ENCODE data around the gene CCDC134. TPM values are rescaled to one million over a fixed set of nuclear protein-coding genes. Genes with fewer than 3 reads are reported as not detected.
A peak's percentile ranks its signal among the peaks of the same experiment; 100 is the strongest.

CCDC134 gene
- total and polyA plus RNA-seq, 2 of the 13 experiments (the other 11 are each of a cell fraction or from before 2014, with no cell fraction given), result 4.8 to 17.4 TPM

DNA sequence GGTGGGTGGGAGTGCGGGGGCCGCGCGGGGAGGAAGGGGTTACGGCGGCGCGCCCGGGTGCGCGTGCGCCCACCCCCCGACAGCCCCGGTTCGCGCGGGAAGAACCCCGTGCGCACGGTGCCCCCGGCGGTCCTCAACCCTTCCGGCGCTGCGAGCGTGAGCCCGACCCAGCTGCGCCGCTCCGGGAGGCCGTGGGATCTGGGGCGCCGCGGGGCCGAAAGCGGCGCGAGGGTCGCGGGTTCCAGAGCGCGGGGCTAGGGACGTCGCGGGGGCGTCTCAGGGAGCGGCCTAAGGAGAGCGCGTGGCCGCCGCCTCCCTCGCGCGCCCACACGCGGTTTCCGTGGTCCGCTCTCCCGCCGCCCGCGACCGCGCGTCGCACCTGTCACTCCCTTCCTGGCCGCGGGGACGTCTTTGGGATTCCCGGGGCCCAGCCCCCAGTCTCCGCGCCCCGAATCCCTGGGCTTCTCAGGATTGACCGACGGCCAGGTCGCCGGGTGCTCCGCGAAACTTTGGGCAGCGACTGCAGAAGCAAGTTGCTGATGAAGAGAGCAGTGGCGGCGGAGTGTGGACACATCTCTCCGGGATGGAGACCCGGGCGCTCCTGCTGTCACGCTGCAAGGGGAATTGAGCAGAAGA, 33.0 kb downstream of the CCDC134 start (continued):
- TF ChIP-seq, protein P1, sequence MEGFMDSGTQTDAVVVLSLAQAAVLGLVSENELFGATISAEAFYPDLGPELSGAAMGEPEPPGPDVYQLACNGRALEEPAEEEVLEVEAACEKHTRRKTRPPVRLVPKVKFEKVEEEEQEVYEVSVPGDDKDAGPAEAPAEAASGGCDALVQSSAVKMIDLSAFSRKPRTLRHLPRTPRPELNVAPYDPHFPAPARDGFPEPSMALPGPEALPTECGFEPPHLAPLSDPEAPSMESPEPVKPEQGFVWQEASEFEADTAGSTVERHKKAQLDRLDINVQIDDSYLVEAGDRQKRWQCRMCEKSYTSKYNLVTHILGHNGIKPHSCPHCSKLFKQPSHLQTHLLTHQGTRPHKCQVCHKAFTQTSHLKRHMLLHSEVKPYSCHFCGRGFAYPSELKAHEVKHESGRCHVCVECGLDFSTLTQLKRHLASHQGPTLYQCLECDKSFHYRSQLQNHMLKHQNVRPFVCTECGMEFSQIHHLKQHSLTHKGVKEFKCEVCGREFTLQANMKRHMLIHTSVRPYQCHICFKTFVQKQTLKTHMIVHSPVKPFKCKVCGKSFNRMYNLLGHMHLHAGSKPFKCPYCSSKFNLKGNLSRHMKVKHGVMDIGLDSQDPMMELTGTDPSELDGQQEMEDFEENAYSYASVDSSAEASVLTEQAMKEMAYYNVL (CRISPR knock-in tag; IDR thresholded peaks at IDR 0.05; ENCODE audit: borderline replicate concordance), result no peak
- 0 out of 2 replicates have a peak, but pooled peaks have one; percentile 37 for TF ChIP-seq SAP130 (CRISPR knock-in tag; IDR thresholded peaks at IDR 0.05; ENCODE audit: low read depth)
- TF ChIP-seq, protein P2, sequence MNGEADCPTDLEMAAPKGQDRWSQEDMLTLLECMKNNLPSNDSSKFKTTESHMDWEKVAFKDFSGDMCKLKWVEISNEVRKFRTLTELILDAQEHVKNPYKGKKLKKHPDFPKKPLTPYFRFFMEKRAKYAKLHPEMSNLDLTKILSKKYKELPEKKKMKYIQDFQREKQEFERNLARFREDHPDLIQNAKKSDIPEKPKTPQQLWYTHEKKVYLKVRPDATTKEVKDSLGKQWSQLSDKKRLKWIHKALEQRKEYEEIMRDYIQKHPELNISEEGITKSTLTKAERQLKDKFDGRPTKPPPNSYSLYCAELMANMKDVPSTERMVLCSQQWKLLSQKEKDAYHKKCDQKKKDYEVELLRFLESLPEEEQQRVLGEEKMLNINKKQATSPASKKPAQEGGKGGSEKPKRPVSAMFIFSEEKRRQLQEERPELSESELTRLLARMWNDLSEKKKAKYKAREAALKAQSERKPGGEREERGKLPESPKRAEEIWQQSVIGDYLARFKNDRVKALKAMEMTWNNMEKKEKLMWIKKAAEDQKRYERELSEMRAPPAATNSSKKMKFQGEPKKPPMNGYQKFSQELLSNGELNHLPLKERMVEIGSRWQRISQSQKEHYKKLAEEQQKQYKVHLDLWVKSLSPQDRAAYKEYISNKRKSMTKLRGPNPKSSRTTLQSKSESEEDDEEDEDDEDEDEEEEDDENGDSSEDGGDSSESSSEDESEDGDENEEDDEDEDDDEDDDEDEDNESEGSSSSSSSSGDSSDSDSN (CRISPR knock-in tag; IDR thresholded peaks at IDR 0.05), result peak; percentile 51; the same call in 1 of the 2 replicates
- TF ChIP-seq GABPB1 (CRISPR knock-in tag; IDR thresholded peaks at IDR 0.05), result peak; percentile 52; the same call in 1 of the 2 replicates
- peak; percentile 89 for TF ChIP-seq ZNF563 (CRISPR knock-in tag; IDR thresholded peaks at IDR 0.05)
- peak; percentile 60; the same call in 1 of the 2 replicates for TF ChIP-seq ZNF230 (CRISPR knock-in tag; IDR thresholded peaks at IDR 0.05)
- TF ChIP-seq, protein P3, sequence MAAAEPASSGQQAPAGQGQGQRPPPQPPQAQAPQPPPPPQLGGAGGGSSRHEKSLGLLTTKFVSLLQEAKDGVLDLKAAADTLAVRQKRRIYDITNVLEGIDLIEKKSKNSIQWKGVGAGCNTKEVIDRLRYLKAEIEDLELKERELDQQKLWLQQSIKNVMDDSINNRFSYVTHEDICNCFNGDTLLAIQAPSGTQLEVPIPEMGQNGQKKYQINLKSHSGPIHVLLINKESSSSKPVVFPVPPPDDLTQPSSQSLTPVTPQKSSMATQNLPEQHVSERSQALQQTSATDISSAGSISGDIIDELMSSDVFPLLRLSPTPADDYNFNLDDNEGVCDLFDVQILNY (CRISPR knock-in tag; conservative IDR thresholded peaks at IDR 0.05), result 0 out of 2 replicates have a peak, but pooled peaks have one; percentile 49
- no peak for TF ChIP-seq SMAD9 (CRISPR knock-in tag; IDR thresholded peaks at IDR 0.05)
